Ishikawa (cell line): ENCODE results near the gene TSPOAP1.
A peak's percentile ranks its signal among the peaks of the same experiment; 100 is the strongest.

Source experiments
- CEBPB ChIP-seq: IDR thresholded peaks from 2 replicates; pipeline ENCODE4 v1.6.1; 2012
- CREB1 ChIP-seq: IDR thresholded peaks from 2 replicates; pipeline ENCODE4 v1.6.1; 2012; ENCODE audit warnings: low read depth
- EGR1 ChIP-seq: IDR thresholded peaks from 2 replicates; pipeline ENCODE4 v1.6.1; 2012
- EP300 ChIP-seq: IDR thresholded peaks from 2 replicates; pipeline ENCODE4 v1.6.1; 2012; ENCODE audit warnings: borderline replicate concordance
- FOXM1 ChIP-seq: IDR thresholded peaks from 2 replicates; pipeline ENCODE4 v1.6.1; 2012; ENCODE audit warnings: low read depth, borderline replicate concordance
- MAX ChIP-seq: IDR thresholded peaks from 2 replicates; pipeline ENCODE4 v1.6.1; 2012
- NFIC ChIP-seq: IDR thresholded peaks from 2 replicates; pipeline ENCODE4 v1.6.1; 2012
- RAD21 ChIP-seq: IDR thresholded peaks from 2 replicates; pipeline ENCODE4 v1.6.1; 2012; ENCODE audit warnings: low read depth
- REST ChIP-seq: IDR thresholded peaks from 2 replicates; pipeline ENCODE4 v1.6.1; 2012; ENCODE audit warnings: low read depth, mild to moderate bottlenecking
- TAF1 ChIP-seq: IDR thresholded peaks from 2 replicates; pipeline ENCODE4 v1.6.1; 2012; ENCODE audit warnings: low read depth, mild to moderate bottlenecking
- TCF12 ChIP-seq: IDR thresholded peaks from 2 replicates; pipeline ENCODE4 v1.6.1; 2012; ENCODE audit warnings: low read depth
- TEAD4 ChIP-seq: IDR thresholded peaks from 2 replicates; pipeline ENCODE4 v1.6.1; 2012
- USF1 ChIP-seq: IDR thresholded peaks from 2 replicates; pipeline ENCODE4 v1.6.1; 2012
- YY1 ChIP-seq: IDR thresholded peaks from 2 replicates; pipeline ENCODE4 v1.6.1; 2012; ENCODE audit warnings: low read depth
- ZBTB7A ChIP-seq: IDR thresholded peaks from 2 replicates; pipeline ENCODE4 v1.6.1; 2012; ENCODE audit warnings: low read depth

The TSPOAP1 gene

GRCh38 chr17:58291246-58291645, 37.3 kb downstream of the TSPOAP1 start:
- no peak for TF ChIP-seq CREB1
- no peak for TF ChIP-seq REST
- no peak for TF ChIP-seq FOXM1
- no peak for TF ChIP-seq YY1
- no peak for TF ChIP-seq TCF12
- TF ChIP-seq TEAD4, result no peak
- no peak for TF ChIP-seq EGR1
- TF ChIP-seq USF1, result no peak
- TF ChIP-seq RAD21, result no peak
- TF ChIP-seq EP300, result no peak
- TF ChIP-seq MAX, result no peak
- no peak for TF ChIP-seq CEBPB
- no peak for TF ChIP-seq NFIC

- TF ChIP-seq NFIC (peak; percentile 65), MAX (no peak)
These were observed 38.7 kb downstream of the TSPOAP1 start for GRCh38 chr17:58289869-58290268.

GRCh38 chr17:58285422-58285810, 43.2 kb downstream of the TSPOAP1 start:
- TF ChIP-seq FOXM1, result no peak
- no peak for TF ChIP-seq MAX
- no peak for TF ChIP-seq TEAD4
- TF ChIP-seq TAF1, result no peak
- TF ChIP-seq EP300, result no peak
- no peak for TF ChIP-seq NFIC
- no peak for TF ChIP-seq CEBPB
- no peak for TF ChIP-seq USF1
- no peak for TF ChIP-seq EGR1
- no peak for TF ChIP-seq ZBTB7A
- no peak for TF ChIP-seq TCF12
- TF ChIP-seq REST, result no peak

GRCh38 chr17:58284613-58285421, 43.8 kb downstream of the TSPOAP1 start:
- TF ChIP-seq CEBPB (0 out of 2 replicates have a peak, but pooled peaks have one; percentile 14), YY1 (no peak)

GRCh38 chr17:58283674-58284612, 44.7 kb downstream of the TSPOAP1 start:
- TF ChIP-seq TCF12 (no peak), TAF1 (no peak), REST (no peak), ZBTB7A (no peak), EP300 (no peak), CREB1 (no peak), MAX (no peak), EGR1 (no peak), RAD21 (no peak), YY1 (no peak), USF1 (no peak), TEAD4 (no peak), FOXM1 (no peak), NFIC (no peak), CEBPB (no peak)
